Measurements from ENCODE around the gene ANO7.

DNA sequence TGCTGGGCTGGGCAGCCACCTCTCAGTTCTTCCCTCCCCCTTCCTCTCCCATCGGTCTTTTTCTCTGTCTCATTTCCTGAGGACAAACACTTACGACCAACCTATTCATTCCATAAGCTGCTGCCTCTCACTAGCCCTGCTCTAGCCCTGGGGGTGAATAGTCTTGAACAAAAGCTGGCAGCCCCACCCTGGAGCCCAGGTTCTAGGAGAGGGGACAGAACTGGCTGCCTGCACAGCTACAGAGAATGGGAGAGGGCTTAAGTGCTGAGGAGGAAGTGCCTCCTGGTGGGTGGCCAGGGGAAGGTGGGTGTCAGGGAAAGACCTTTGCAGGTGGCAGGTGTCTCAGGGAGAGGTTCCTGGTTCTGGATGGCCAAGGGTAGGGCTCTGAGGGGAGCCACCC lies 22.8 kb downstream of the ANO7 start:
- TF ChIP-seq, protein P1, sequence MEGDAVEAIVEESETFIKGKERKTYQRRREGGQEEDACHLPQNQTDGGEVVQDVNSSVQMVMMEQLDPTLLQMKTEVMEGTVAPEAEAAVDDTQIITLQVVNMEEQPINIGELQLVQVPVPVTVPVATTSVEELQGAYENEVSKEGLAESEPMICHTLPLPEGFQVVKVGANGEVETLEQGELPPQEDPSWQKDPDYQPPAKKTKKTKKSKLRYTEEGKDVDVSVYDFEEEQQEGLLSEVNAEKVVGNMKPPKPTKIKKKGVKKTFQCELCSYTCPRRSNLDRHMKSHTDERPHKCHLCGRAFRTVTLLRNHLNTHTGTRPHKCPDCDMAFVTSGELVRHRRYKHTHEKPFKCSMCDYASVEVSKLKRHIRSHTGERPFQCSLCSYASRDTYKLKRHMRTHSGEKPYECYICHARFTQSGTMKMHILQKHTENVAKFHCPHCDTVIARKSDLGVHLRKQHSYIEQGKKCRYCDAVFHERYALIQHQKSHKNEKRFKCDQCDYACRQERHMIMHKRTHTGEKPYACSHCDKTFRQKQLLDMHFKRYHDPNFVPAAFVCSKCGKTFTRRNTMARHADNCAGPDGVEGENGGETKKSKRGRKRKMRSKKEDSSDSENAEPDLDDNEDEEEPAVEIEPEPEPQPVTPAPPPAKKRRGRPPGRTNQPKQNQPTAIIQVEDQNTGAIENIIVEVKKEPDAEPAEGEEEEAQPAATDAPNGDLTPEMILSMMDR (IDR thresholded peaks at IDR 0.05) = no peak
- no peak for TF ChIP-seq EZH2 (IDR thresholded peaks at IDR 0.05; ENCODE audit: borderline replicate concordance, insufficient read depth, low read depth, low read length, poor library complexity, severe bottlenecking)

Measured in B cell (primary cell).